Ishikawa (cell line): Measurements from ENCODE around the gene ARSB.

Experiments used
- CEBPB ChIP-seq: IDR thresholded peaks from 2 replicates; pipeline ENCODE4 v1.6.1; 2012
- CREB1 ChIP-seq: IDR thresholded peaks from 2 replicates; pipeline ENCODE4 v1.6.1; 2012; ENCODE audit warnings: low read depth
- EGR1 ChIP-seq: IDR thresholded peaks from 2 replicates; pipeline ENCODE4 v1.6.1; 2012
- EP300 ChIP-seq: IDR thresholded peaks from 2 replicates; pipeline ENCODE4 v1.6.1; 2012; ENCODE audit warnings: borderline replicate concordance
- FOXM1 ChIP-seq: IDR thresholded peaks from 2 replicates; pipeline ENCODE4 v1.6.1; 2012; ENCODE audit warnings: low read depth, borderline replicate concordance
- MAX ChIP-seq: IDR thresholded peaks from 2 replicates; pipeline ENCODE4 v1.6.1; 2012
- NFIC ChIP-seq: IDR thresholded peaks from 2 replicates; pipeline ENCODE4 v1.6.1; 2012
- RAD21 ChIP-seq: IDR thresholded peaks from 2 replicates; pipeline ENCODE4 v1.6.1; 2012; ENCODE audit warnings: low read depth
- REST ChIP-seq: IDR thresholded peaks from 2 replicates; pipeline ENCODE4 v1.6.1; 2012; ENCODE audit warnings: low read depth, mild to moderate bottlenecking
- TAF1 ChIP-seq: IDR thresholded peaks from 2 replicates; pipeline ENCODE4 v1.6.1; 2012; ENCODE audit warnings: low read depth, mild to moderate bottlenecking
- TCF12 ChIP-seq: IDR thresholded peaks from 2 replicates; pipeline ENCODE4 v1.6.1; 2012; ENCODE audit warnings: low read depth
- TEAD4 ChIP-seq: IDR thresholded peaks from 2 replicates; pipeline ENCODE4 v1.6.1; 2012
- YY1 ChIP-seq: IDR thresholded peaks from 2 replicates; pipeline ENCODE4 v1.6.1; 2012; ENCODE audit warnings: low read depth
- ZBTB7A ChIP-seq: IDR thresholded peaks from 2 replicates; pipeline ENCODE4 v1.6.1; 2012; ENCODE audit warnings: low read depth
- TF ChIP-seq, protein P1 (sequence below): IDR thresholded peaks from 2 replicates; pipeline ENCODE4 v1.6.1; 2012

Gene ARSB

DNA sequence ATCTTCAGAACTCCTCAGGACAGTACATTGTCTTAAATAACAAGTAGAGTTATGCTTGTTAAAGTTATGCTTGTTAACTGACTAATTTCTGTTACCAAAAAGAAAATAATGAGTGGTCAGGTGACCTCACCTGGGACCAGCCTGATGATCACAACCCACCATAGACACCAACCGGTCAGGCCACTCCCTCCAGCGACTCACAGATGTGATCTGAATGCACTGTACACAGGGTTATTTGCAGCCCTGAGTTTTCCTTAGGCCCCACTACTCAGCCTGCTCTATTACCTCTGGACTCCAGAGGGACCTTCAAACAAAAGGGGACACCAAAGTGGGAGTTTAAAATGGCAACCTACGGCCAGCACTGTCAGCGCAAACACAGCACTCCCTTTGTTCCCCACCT, 55.3 kb downstream of the ARSB start:
- TF ChIP-seq RAD21, result no peak
- no peak for TF ChIP-seq CREB1
- TF ChIP-seq, protein P1, sequence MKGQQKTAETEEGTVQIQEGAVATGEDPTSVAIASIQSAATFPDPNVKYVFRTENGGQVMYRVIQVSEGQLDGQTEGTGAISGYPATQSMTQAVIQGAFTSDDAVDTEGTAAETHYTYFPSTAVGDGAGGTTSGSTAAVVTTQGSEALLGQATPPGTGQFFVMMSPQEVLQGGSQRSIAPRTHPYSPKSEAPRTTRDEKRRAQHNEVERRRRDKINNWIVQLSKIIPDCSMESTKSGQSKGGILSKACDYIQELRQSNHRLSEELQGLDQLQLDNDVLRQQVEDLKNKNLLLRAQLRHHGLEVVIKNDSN, result no peak

- TF ChIP-seq TEAD4, result peak; percentile 25; the same call in 1 of the 2 replicates
- TF ChIP-seq, protein P1, result no peak
Observed at GRCh38 chr5:78927657-78928282, 57.3 kb downstream of the ARSB start.

DNA sequence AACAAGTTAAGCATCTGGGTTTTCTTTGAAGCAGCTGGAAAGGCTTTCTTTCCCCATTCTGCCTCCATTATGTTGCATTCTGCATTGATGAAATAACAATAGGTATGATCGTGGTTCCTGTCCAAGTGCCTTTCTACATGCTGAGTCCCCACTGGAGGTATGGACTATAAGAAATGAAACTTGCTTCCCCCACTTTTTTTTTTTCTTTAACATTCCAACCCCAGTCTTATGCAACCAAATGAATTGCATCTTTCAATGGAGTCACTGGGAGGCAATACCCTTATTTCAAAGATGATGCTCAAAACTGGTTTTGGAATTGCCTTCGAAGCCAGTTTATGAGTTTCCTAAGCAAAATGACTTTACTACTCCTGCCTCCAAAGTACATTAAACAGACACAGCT, 58.9 kb downstream of the ARSB start:
- no peak for TF ChIP-seq CREB1
- no peak for TF ChIP-seq TEAD4
- TF ChIP-seq, protein P1, result no peak
- no peak for TF ChIP-seq EP300
- TF ChIP-seq YY1, result no peak
- no peak for TF ChIP-seq ZBTB7A
- TF ChIP-seq RAD21, result no peak
- no peak for TF ChIP-seq NFIC
- TF ChIP-seq FOXM1, result no peak
- no peak for TF ChIP-seq REST
- no peak for TF ChIP-seq TAF1
- TF ChIP-seq MAX, result no peak
- no peak for TF ChIP-seq TCF12
- no peak for TF ChIP-seq CEBPB
- TF ChIP-seq EGR1, result no peak

- TF ChIP-seq ZBTB7A (no peak), TAF1 (no peak), RAD21 (no peak), EGR1 (no peak), TCF12 (no peak), CREB1 (no peak), CEBPB (no peak), REST (no peak), MAX (no peak), YY1 (no peak), NFIC (no peak), EP300 (no peak), FOXM1 (no peak), TEAD4 (no peak)
- TF ChIP-seq, protein P1, result no peak
Observed at GRCh38 chr5:78925129-78925876, 59.8 kb downstream of the ARSB start.

- TF ChIP-seq REST (no peak), RAD21 (no peak), EGR1 (no peak), CREB1 (no peak), TAF1 (no peak), FOXM1 (no peak), YY1 (no peak), NFIC (no peak), EP300 (no peak), ZBTB7A (no peak), CEBPB (no peak), MAX (no peak), TEAD4 (no peak), TCF12 (no peak)
- TF ChIP-seq, protein P1, result no peak
Observed at GRCh38 chr5:78923622-78923970, 61.5 kb downstream of the ARSB start.
